Thyroid gland (tissue), 4 donors: Measurements from ENCODE around the gene TSHZ2.

Experiments used
- POLR2A ChIP-seq, 2 donors: fragments of 450-650 bp; IDR thresholded peaks; one replicate each; pipeline ENCODE4 v1.6.1; 2017; ENCODE audit warnings: antibody characterized with exemption in 2 of 2, mild to moderate bottlenecking in 2 of 2, moderate library complexity in 1 of 2
- TF ChIP-seq, protein P1 (sequence below), 6 experiments: fragments of 200-600 bp in 3 of 6; fragments of 450-650 bp in 3 of 6; sonication (generic) in 3 of 6; IDR thresholded peaks; one replicate each; pipeline ENCODE4 v1.5.1; 2016 to 2019; ENCODE audit warnings: antibody characterized with exemption in 6 of 6, mild to moderate bottlenecking in 2 of 6, inconsistent platforms in 1 of 6, moderate library complexity in 1 of 6

DNA sequence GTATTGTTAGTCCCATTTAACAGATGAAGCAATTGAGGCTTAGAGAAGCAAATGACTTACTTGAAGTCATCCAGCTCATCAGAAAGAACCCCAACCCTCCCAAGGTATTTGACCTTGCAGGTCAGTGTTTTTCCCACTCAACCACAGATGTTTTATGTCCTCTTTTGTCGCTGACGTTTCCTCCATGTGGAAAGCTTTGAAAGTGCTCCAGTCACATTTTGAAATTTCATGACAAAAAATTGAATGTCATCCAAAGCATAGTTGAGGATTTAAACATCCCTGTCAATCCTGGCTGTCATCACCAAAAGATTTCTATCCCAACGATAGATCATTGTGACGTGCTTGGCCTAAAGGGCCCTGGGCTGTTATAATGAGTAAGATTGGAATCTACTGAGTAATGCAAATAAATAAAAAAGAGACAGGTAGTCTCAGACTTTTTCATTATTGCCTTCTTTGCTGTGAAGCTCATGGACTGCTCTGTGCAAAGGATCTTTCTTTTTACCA is 102.7 kb downstream of the TSHZ2 start:
- TF ChIP-seq, protein P1, sequence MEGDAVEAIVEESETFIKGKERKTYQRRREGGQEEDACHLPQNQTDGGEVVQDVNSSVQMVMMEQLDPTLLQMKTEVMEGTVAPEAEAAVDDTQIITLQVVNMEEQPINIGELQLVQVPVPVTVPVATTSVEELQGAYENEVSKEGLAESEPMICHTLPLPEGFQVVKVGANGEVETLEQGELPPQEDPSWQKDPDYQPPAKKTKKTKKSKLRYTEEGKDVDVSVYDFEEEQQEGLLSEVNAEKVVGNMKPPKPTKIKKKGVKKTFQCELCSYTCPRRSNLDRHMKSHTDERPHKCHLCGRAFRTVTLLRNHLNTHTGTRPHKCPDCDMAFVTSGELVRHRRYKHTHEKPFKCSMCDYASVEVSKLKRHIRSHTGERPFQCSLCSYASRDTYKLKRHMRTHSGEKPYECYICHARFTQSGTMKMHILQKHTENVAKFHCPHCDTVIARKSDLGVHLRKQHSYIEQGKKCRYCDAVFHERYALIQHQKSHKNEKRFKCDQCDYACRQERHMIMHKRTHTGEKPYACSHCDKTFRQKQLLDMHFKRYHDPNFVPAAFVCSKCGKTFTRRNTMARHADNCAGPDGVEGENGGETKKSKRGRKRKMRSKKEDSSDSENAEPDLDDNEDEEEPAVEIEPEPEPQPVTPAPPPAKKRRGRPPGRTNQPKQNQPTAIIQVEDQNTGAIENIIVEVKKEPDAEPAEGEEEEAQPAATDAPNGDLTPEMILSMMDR (IDR thresholded peaks at IDR 0.05): no peak
- no peak for TF ChIP-seq POLR2A (IDR thresholded peaks at IDR 0.05)
